DMS79 treated with DMSO at 0.1 percent for 48 hours (cell line): ENCODE data around the gene IER3.

ENCODE experiments used
- DNase-seq: peaks from one replicate; lab custom pipeline; 2025; lab: John Stamatoyannopoulos, UW

IER3 gene

GRCh38 chr6:30747902-30748769 is 3.8 kb upstream of the IER3 start:
- no peak for DNase-seq

- no peak for DNase-seq
These were observed 2.9 kb upstream of the IER3 start for GRCh38 chr6:30747300-30747687.

- DNase-seq, result peak; percentile 53
These were observed 971 bp downstream of the IER3 start for GRCh38 chr6:30743099-30744053.

GRCh38 chr6:30742316-30743098 is 1.8 kb downstream of the IER3 start, which contains the start of gene FLOT1:
Gene FLOT1 (minus strand): TSS chr6:30742687. CDS start chr6:30742189, 498 bp downstream.
- DNase-seq, result peak; percentile 80

- no peak for DNase-seq
These were observed 2.5 kb downstream of the IER3 start for GRCh38 chr6:30741789-30742315.

GRCh38 chr6:30741063-30741779 is 3.1 kb downstream of the IER3 start:
- no peak for DNase-seq

GRCh38 chr6:30740540-30740870 is 3.8 kb downstream of the IER3 start:
- no peak for DNase-seq

GRCh38 chr6:30738532-30738931 is 5.8 kb downstream of the IER3 start:
- DNase-seq, result no peak

GRCh38 chr6:30735668-30736314 is 8.6 kb downstream of the IER3 start:
- no peak for DNase-seq

GRCh38 chr6:30732237-30732943 is 12.0 kb downstream of the IER3 start:
- DNase-seq, result no peak

- DNase-seq, result peak; percentile 84
These were observed 13.5 kb downstream of the IER3 start for GRCh38 chr6:30730601-30731435.

- DNase-seq, result no peak
These were observed 16.3 kb downstream of the IER3 start for GRCh38 chr6:30727920-30728553.

- no peak for DNase-seq
These were observed 17.6 kb downstream of the IER3 start for GRCh38 chr6:30726506-30727413.

GRCh38 chr6:30725713-30726505 is 18.4 kb downstream of the IER3 start:
- peak; percentile 12 for DNase-seq

- no peak for DNase-seq
These were observed 19.3 kb downstream of the IER3 start for GRCh38 chr6:30724906-30725667.
